Neural cell (in vitro differentiated cells): ENCODE measurements around the gene PDE6C. TPM values are rescaled to one million over a fixed set of nuclear protein-coding genes. Genes with fewer than 3 reads are reported as not detected.

Source experiments
- H2AFZ ChIP-seq: fragments of 200-600, 300-800 bp; sonication (generic), shearing (Covaris generic); 2 replicates; pipeline ENCODE4 v1.6.0; 2014; ENCODE audit warnings: low read depth, mild to moderate bottlenecking, antibody characterized with exemption, low read length, moderate library complexity
- H3F3A ChIP-seq: fragments of 200-600 bp; shearing (Covaris generic); 2 replicates; pipeline ENCODE4 v1.6.1; 2016; ENCODE audit warnings: mild to moderate bottlenecking, moderate library complexity, mixed read lengths, antibody characterized with exemption, low read length; ENCODE audit not compliant: insufficient read depth, poor library complexity, severe bottlenecking
- H3K27ac ChIP-seq: fragments of 200-600, 300-800 bp; sonication (generic), shearing (Covaris generic); 2 replicates; pipeline ENCODE4 v1.5.1; 2014; ENCODE audit warnings: mild to moderate bottlenecking, low read length, moderate library complexity
- H3K27me3 ChIP-seq: fragments of 300-800, 200-600 bp; sonication (generic), shearing (Covaris generic); 2 replicates; pipeline ENCODE4 v1.6.0; 2014; ENCODE audit warnings: mild to moderate bottlenecking, low read depth, low read length, moderate library complexity; ENCODE audit not compliant: insufficient read depth
- H3K36me3 ChIP-seq: fragments of 300-800, 200-600 bp; sonication (generic), shearing (Covaris generic); 2 replicates; pipeline ENCODE4 v1.5.1; 2014; ENCODE audit warnings: mild to moderate bottlenecking, antibody characterized with exemption, low read length, moderate library complexity; ENCODE audit not compliant: insufficient read depth
- H3K4me2 ChIP-seq: fragments of 300-800, 200-600 bp; sonication (generic), shearing (Covaris generic); 2 replicates; pipeline ENCODE4 v1.6.0; 2014; ENCODE audit warnings: mild to moderate bottlenecking, low read length
- H3K4me3 ChIP-seq: fragments of 300-800, 200-600 bp; sonication (generic), shearing (Covaris generic); 2 replicates; pipeline ENCODE4 v1.5.1; 2014; ENCODE audit warnings: mild to moderate bottlenecking, low read length, moderate library complexity
- H3K79me2 ChIP-seq: fragments of 200-600 bp; shearing (Covaris generic); replicated peaks from 2 replicates; pipeline ENCODE4 v1.6.0; 2014; ENCODE audit warnings: mild to moderate bottlenecking, low read length, moderate library complexity; ENCODE audit not compliant: insufficient read depth
- H3K9ac ChIP-seq: fragments of 300-800, 200-600 bp; sonication (generic), shearing (Covaris generic); 2 replicates; pipeline ENCODE4 v1.6.1; 2016; ENCODE audit warnings: mild to moderate bottlenecking, low read length, mixed read lengths
- H3K9me2 ChIP-seq: fragments of 200-600 bp; shearing (Covaris generic); 2 replicates; pipeline ENCODE4 v1.6.1; 2016; ENCODE audit warnings: mild to moderate bottlenecking, low read length, mixed read lengths; ENCODE audit not compliant: insufficient read depth
- H3K9me3 ChIP-seq: fragments of 200-600, 300-800 bp; sonication (generic), shearing (Covaris generic); 2 replicates; pipeline ENCODE4 v1.6.1; 2016; ENCODE audit warnings: mild to moderate bottlenecking, mixed run types, low read length, moderate library complexity, mixed read lengths
- H4K20me1 ChIP-seq: fragments of 200-600 bp; shearing (Covaris generic); 2 replicates; pipeline ENCODE4 v1.6.1; 2016; ENCODE audit warnings: mild to moderate bottlenecking, mixed run types; ENCODE audit not compliant: insufficient read depth
- CTCF ChIP-seq: fragments of 450-650 bp; IDR thresholded peaks from 2 replicates; pipeline ENCODE4 v1.5.1; 2014; ENCODE audit warnings: antibody characterized with exemption, mild to moderate bottlenecking, moderate library complexity; ENCODE audit not compliant: poor library complexity, severe bottlenecking
- EP300 ChIP-seq: fragments of 450-650 bp; conservative IDR thresholded peaks from 2 replicates; pipeline ENCODE4 v1.6.1; 2014; ENCODE audit warnings: antibody characterized with exemption, mild to moderate bottlenecking, moderate library complexity; ENCODE audit not compliant: poor library complexity, severe bottlenecking
- EZH2 ChIP-seq: fragments of 200-600, 300-800 bp; shearing (Covaris generic), sonication (generic); IDR thresholded peaks from 2 replicates; pipeline ENCODE4 v1.6.1; 2014; ENCODE audit warnings: antibody characterized with exemption, low read length, borderline replicate concordance, mild to moderate bottlenecking; ENCODE audit not compliant: insufficient read depth, poor library complexity, severe bottlenecking
- MXI1 ChIP-seq: fragments of 450-650 bp; conservative IDR thresholded peaks from 2 replicates; pipeline ENCODE4 v1.6.1; 2014; ENCODE audit warnings: antibody characterized with exemption, mild to moderate bottlenecking; ENCODE audit not compliant: poor library complexity, severe bottlenecking
- POLR2AphosphoS5 ChIP-seq: IDR thresholded peaks from 2 replicates; pipeline ENCODE4 v1.6.1; 2012
- RAD21 ChIP-seq: fragments of 450-650 bp; conservative IDR thresholded peaks from 2 replicates; pipeline ENCODE4 v1.6.1; 2014; ENCODE audit warnings: antibody characterized with exemption, mild to moderate bottlenecking, moderate library complexity
- SMC3 ChIP-seq: fragments of 450-650 bp; conservative IDR thresholded peaks from 2 replicates; pipeline ENCODE4 v1.6.1; 2014; ENCODE audit warnings: antibody characterized with exemption, mild to moderate bottlenecking, moderate library complexity; ENCODE audit not compliant: poor library complexity
- TAF1 ChIP-seq: IDR thresholded peaks from 2 replicates; pipeline ENCODE4 v1.6.1; 2012; ENCODE audit warnings: low read depth
- polyA plus RNA-seq: library from polyadenylated mRNA; depleted of rRNA; stranded (reverse); fragments of >200 nt; gene quantifications from 2 replicates; pipeline ENCODE4 v1.2.3, GENCODE V29; 2014
- TF ChIP-seq, protein P1 (sequence below): IDR thresholded peaks from 2 replicates; pipeline ENCODE4 v1.6.1; 2012; ENCODE audit warnings: borderline replicate concordance

Gene PDE6C
- polyA plus RNA-seq, 1 donor from 2014 or later: not detected

DNA sequence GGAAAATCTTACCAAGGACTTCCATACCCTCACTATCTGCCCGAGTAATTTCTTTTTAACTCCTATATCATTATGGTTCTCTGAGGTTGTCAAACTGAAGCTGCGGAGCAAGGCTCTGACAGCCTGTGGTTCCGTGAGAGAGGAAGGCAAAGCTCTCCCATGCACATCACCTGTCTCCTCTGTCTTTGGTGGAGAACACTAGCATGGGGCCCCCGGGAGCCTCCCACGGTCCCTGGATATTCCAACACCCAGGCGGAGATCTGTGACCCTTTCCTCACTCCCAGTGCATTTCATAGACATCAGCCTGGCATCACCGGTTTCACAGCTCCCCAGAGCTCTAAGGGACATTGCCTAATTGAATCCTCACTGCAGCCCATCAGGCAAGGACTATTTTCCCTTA is 21.7 kb upstream of the PDE6C start:
- no peaks in the 10 kb centered on the region for H4K20me1 ChIP-seq
- H3K9me2 ChIP-seq: no peaks in the 10 kb centered on the region
- H3K4me3 ChIP-seq: no peak overlapping the region
- no peak overlapping the region for H3K4me2 ChIP-seq
- no peaks in the 10 kb centered on the region for H3K36me3 ChIP-seq
- H3K9ac ChIP-seq: no peak overlapping the region
- no peaks in the 10 kb centered on the region for H3F3A ChIP-seq
- no peaks in the 10 kb centered on the region for H3K27me3 ChIP-seq
- H3K27ac ChIP-seq: no peak overlapping the region
- H2AFZ ChIP-seq: no peak overlapping the region
- no peaks in the 10 kb centered on the region for H3K9me3 ChIP-seq
- no peaks in the 10 kb centered on the region for H3K79me2 ChIP-seq
- TF ChIP-seq, protein P1, sequence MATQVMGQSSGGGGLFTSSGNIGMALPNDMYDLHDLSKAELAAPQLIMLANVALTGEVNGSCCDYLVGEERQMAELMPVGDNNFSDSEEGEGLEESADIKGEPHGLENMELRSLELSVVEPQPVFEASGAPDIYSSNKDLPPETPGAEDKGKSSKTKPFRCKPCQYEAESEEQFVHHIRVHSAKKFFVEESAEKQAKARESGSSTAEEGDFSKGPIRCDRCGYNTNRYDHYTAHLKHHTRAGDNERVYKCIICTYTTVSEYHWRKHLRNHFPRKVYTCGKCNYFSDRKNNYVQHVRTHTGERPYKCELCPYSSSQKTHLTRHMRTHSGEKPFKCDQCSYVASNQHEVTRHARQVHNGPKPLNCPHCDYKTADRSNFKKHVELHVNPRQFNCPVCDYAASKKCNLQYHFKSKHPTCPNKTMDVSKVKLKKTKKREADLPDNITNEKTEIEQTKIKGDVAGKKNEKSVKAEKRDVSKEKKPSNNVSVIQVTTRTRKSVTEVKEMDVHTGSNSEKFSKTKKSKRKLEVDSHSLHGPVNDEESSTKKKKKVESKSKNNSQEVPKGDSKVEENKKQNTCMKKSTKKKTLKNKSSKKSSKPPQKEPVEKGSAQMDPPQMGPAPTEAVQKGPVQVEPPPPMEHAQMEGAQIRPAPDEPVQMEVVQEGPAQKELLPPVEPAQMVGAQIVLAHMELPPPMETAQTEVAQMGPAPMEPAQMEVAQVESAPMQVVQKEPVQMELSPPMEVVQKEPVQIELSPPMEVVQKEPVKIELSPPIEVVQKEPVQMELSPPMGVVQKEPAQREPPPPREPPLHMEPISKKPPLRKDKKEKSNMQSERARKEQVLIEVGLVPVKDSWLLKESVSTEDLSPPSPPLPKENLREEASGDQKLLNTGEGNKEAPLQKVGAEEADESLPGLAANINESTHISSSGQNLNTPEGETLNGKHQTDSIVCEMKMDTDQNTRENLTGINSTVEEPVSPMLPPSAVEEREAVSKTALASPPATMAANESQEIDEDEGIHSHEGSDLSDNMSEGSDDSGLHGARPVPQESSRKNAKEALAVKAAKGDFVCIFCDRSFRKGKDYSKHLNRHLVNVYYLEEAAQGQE: no peak
- TF ChIP-seq RAD21 (no peak), EP300 (no peak), MXI1 (no peak), EZH2 (no peak), SMC3 (no peak), TAF1 (no peak), CTCF (no peak), POLR2AphosphoS5 (no peak)

- no peak overlapping the region for H3K4me3 ChIP-seq
- no peaks in the 10 kb centered on the region for H3K79me2 ChIP-seq
- no peak overlapping the region for H3K9ac ChIP-seq
- H3K36me3 ChIP-seq: no peaks in the 10 kb centered on the region
- TF ChIP-seq, protein P1: no peak
- TF ChIP-seq MXI1 (no peak), EP300 (no peak), POLR2AphosphoS5 (no peak), RAD21 (no peak), TAF1 (no peak), EZH2 (no peak), CTCF (no peak), SMC3 (no peak)
- H3K9me3 ChIP-seq: no peaks in the 10 kb centered on the region
- no peaks in the 10 kb centered on the region for H3K27me3 ChIP-seq
- H4K20me1 ChIP-seq: no peaks in the 10 kb centered on the region
- no peaks in the 10 kb centered on the region for H3F3A ChIP-seq
- no peak overlapping the region for H3K27ac ChIP-seq
- no peak overlapping the region for H2AFZ ChIP-seq
- H3K4me2 ChIP-seq: no peak overlapping the region
- H3K9me2 ChIP-seq: no peaks in the 10 kb centered on the region
These were observed 21.1 kb upstream of the PDE6C start for GRCh38 chr10:93591065-93591808.
